GM21423 (cell line): ENCODE results near the gene ZNF777.
A peak's percentile ranks its signal among the peaks of the same experiment; 100 is the strongest.
"Not testable (repeated sequence)": the region's sequence is repeated elsewhere in the genome, so short reads cannot be mapped to it uniquely, and the experiment has no call there.

ENCODE experiments used
- ATAC-seq: cut with Tn5 transposase; IDR thresholded peaks from one replicate; pipeline ENCODE4 v1.9.1; 2021; ENCODE audit warnings: mild to moderate bottlenecking, moderate library complexity; ENCODE audit not compliant: unreplicated experiment

The ZNF777 gene

DNA sequence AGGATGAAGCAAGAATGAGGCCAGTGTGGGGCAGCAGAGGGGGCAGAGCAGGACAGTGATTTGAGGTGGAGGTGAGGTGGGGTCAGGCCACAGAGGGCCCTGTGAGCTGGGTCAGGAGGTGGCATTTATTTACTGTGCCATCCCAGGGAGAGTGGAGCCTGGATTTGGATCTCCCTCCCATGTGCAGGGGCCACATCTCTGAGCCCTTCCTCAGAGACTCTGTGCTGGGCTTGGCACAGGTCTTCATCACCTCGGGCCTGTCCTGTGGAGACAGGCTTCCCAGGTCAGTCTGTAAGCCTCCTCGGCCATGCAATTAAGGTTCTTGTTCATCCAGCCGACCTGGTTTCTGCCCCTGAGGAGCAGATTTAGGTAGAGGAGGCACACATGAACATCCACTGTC is 40.9 kb downstream of the ZNF777 start:
- ATAC-seq: no peak

DNA sequence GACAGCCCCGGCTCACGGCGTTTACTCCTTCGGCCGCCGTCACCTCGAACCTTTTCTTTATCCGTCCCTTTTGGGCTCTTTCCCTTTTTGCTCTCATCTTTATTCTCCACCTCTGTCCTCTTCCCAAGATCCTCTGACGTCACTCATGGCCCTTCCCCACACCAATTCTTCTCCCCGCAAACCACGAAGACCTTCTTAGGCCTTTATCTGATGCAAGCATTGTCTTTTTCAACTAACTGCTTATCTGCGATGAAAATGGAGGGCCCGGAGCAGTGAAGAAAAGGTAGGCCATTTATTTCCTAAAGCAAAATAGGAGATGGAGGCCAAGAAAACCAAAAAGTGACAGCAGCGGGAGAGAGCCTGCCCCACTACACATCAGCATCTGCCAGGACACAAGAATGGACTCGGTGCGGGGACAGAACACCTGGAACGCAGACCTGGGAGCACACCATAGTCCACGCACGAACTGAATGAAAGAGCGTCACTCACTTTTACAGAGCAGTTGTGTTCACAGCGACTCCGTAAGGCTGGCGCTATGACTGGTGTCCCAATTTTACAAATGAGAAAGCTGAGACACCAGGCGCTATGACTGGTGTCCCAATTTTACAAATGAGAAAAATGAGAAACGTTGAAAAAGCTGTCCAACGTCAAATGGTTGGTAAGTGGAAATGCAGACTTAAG is 45.3 kb downstream of the ZNF777 start:
- no peak for ATAC-seq

DNA sequence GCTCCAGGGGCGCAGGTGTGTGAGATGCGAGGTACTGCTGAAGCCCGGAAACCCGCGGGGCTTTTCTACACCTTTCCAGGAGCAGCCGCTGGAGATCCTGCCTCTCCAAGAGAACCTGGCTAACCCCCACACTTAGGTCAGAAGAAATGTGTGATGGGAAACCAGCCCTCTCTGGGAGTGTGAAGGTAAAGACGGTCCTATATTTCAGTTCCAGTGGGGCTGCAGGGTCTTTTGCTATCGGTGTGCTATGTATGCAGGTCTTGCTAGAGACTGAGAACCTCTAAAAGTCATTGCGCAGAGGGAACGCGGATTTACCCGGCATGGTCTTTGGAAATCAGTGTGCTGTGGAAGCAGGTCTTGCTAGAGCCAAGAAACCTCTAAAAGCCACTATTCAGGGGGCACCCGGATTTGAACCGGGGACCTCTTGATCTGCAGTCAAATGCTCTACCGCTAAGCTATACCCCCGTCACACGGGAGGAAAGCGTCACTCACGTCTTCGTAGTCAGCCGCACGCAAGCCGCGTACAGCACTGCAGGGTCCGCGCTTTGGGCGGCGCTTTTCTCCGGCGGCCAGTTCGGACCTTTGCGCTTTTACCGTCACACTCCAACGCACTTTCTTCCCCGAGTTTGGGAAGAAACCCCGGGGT is 46.0 kb downstream of the ZNF777 start:
- no peak for ATAC-seq

DNA sequence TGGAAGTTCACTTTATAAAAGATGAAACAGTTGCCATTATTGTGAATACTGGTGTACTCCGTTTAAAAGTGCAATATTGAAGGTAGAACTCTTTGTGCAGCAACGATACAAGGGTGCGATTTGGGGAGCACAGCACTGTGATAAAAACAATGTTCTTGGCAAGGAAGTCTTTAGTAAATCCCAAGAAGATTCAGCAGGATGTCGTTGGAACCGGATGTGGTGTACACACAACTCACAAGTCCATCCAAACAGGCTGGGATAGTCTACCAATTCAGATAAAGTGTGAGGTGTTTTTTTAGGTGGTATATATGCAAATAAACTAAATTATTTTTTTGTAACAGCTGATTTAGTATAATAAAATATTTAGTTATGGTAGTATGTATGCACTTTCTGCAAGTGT is 46.7 kb downstream of the ZNF777 start:
- no peak for ATAC-seq

DNA sequence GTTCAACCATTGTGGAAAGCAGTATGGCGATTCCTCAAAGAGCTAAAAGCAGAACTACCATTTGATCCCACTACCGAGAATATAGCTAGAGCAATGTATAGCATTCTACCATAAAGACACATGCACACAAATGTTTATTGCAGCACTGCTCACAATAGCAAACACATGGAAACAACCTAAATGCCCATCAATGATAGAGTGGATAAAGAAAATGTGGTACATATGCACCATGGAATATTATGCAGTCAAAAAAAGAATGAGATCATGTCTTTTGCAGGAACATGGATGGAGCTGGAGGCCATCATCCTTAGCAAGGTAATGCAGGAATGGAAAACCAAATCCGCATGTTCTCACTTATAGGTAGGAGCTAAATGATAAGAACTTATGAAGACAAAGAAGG is 47.8 kb downstream of the ZNF777 start:
- ATAC-seq: not testable (repeated sequence)

DNA sequence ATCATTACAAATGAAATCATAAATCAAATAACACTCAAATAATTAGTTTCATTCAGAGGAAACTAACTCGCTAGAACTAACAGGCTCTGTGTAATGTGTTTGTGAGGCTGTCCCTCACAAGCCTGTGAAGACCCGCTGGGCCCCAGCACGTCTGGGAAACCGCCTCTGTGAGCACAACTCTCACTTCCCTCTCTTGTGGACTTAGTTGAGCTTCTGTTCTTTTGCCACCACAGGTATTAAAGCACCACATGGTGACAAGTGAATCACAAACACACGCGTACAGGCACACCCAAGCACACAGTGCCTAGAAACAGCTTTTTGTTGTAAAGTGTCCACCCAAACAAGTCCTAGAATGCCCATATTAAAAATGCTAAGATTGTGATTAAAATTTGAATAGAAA is 51.0 kb downstream of the ZNF777 start:
- ATAC-seq: peak; percentile 65

DNA sequence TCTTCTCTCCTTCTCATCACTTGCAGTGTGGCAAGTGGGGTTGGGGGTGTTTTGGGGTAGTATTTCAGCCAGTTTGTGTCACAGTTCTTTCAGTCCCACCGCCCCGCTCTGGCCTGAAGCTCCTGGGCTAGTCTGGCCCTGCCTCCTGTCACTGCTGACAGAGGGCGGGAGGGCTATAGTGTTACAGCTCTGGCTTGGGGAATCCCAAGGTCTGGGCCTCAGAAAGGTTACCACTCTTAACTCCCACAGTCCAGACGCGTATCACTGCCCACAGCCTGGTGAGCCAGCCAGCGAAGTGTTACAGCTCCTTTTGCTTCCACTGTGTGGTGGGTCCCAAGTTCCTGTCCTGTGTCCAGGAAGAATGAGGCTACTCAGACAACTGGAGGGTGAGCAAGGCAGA is 56.0 kb downstream of the ZNF777 start:
- no peak for ATAC-seq

DNA sequence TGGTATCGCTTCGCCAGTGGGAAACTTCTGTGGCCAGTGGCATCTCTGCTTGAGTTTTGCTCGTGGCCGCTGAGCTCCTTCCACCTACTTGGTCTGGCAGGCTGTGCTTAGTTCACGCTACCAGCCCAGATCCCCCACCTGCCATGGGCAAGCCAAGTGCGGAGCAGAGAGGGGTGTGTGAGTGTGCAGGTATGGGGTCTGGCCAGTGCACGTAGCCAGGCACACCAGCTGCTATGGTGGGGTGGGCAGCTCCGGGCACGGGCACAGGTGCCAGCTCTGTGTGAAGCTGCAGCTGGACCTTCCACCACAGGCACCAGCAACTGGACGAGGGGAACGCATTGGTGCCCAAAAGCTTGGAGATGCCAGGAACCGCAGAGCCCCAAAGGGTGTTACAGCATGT is 56.5 kb downstream of the ZNF777 start:
- no peak for ATAC-seq

DNA sequence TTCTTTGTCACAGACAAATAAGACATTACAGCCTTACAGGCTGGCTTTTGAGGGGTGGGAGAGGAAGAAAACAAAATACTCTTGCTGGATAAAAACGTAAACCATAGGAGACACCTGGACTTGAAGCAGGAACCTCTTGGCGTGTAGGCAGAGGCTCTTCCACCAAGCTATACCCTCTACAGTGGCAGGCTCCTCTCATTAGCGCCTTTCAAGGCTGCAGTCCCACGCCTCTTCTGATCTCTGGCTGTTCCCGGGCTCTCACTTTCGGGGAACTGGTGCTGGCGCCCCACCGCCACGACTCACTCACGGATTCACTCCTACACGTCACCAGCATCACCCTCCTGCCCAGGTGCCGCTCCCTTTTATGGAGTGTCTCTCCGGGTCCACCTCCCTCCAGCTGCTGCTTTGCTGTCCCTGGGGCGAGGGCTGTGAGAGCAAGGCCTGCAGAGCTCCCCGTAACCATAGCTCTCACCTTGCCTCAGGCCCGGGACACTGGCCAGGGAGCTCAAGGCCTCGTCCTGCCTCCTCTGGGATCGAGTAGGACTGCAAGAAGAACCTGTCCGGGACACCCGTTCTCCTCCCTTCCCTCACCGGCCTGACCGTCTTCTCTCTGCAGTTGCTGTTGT is 62.6 kb downstream of the ZNF777 start:
- no peak for ATAC-seq

DNA sequence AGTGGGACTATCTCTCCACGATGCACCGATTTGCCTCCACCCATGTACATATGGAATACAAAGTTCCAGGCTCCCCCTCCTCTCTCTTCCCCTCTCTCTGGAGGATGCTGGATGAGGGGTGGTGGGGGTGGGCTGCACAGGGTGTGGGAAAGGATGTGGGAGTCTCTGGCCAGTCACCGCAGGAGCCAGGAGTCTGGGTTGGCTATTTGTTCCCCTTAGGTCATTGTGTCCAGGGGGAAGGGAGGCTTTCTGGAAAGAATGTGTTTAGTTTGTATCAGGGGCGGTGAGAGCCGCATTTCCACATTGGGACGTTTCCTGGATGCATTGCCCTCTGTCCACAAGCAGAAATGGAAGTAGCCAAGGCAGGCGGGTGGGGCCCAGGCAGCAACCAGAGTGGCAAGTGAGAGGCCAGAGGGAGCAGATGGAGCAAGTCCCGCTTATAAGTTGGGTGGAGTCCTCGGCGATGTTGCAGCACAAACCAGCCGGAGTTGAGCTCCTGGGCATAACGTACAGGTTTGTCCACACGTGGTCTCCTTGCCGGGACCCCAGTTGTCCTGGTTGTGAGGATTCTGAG is 63.3 kb downstream of the ZNF777 start:
- ATAC-seq: no peak

DNA sequence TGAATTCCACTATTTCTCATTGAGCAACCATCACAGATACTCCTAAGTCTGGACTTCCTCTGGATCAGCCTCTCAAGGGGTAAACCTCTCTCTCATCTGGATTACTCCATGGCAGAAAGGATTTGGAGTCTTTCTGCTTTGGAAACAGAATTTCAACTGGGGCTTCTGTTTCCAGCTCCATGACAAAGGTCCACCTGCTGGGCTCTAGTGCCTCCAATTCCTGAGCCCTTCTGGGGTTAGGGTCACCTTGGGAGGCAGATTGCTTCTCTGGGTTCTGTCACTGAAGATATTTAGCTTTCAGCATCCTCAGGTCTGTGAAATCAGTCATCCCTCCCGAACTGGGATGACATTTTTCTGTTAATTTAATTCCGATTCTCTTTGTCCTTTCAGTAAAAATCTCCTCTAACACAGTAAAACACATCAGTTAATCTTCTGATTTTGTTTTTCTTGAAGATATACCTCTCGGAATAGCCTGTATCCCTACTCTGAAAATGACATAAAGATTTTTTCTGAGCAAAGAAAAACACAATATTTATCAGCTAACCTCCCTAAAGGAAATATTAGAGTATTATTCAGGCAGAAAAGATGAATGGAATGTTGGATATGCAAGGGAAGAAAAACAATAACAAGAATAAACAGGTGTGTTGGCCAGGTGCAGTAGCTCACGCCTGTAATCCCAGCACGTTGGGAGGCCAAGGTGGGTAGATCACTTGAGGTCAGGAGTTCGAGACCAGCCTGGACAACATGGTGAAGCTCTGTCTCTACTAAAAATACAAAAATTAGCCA is 72.1 kb downstream of the ZNF777 start:
- not testable (repeated sequence) for ATAC-seq

DNA sequence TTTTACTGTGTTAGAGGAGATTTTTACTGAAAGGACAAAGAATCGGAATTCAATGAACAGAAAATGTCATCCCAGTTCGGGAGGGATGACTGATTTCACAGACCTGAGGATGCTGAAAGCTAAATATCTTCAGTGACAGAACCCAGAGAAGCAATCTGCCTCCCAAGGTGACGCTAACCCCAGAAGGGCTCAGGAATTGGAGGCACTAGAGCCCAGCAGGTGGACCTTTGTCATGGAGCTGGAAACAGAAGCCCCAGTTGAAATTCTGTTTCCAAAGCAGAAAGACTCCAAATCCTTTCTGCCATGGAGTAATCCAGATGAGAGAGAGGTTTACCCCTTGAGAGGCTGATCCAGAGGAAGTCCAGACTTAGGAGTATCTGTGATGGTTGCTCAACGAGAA is 74.3 kb downstream of the ZNF777 start:
- ATAC-seq: not testable (repeated sequence)

DNA sequence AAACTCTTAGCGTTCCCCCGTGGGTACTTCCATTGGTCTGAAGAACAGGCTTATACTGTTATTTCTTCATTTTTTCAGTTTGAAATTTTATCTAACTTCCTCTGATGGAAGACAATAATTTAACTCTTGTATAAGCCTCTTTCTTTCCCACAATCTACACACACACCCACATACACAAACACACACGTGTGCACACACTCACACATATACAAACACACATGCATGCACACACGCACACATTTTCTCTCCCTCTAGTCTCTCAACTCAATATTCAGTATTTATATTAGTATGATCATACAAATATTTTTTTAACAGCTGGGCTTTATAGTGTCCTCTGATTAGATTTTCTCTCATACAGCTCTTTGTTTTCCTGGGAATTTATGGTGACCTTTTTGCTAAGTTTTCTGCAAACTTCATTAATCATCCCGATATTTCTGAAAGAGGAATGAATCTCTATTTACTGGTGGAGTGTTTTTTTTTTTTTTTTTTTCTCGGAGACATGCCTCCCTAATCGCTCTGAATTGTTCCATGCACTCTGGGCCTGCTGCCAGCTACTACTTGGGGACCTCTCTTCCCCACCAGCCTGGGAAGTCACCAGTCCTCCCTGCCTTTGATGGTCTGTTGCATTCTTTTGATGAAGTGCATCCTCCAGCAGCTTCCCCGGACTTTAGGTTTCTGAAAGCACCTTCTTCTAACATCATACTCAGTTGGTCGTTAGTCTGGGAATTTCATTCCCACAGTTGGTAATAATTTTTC is 75.5 kb downstream of the ZNF777 start:
- no peak for ATAC-seq
